AG04449 (cell line): ENCODE results near the gene SOX10.
"Not testable (repeated sequence)": the region's sequence is repeated elsewhere in the genome, so short reads cannot be mapped to it uniquely, and the experiment has no call there.

Experiments
- CTCF ChIA-PET: fragments of 350-600 bp; formaldehyde crosslinking; extraction: SDS; loops from one replicate; lab custom pipeline; 2021; ENCODE audit warnings: antibody characterized with exemption; lab: Yijun Ruan, JAX
- POLR2A ChIA-PET: fragments of 400-600, 350-600 bp; formaldehyde crosslinking; extraction: SDS; loops from one replicate; lab custom pipeline; 2020; ENCODE audit warnings: antibody characterized with exemption, inconsistent platforms; lab: Yijun Ruan, JAX
- DNase-seq: peaks from one replicate; pipeline ENCODE4 v3.0.0-alpha.2; 2010; ENCODE audit warnings: low read depth, low spot score
- H3K4me3 ChIP-seq: 2 replicates; pipeline ENCODE4 v1.5.1; 2011; ENCODE audit warnings: low read depth, mild to moderate bottlenecking, control low read depth, low read length
- CTCF ChIP-seq: IDR thresholded peaks from one replicate; pipeline ENCODE4 v1.5.1; 2011; ENCODE audit warnings: mild to moderate bottlenecking, moderate library complexity, low read length, control low read depth, inconsistent platforms; ENCODE audit not compliant: insufficient read depth; ENCODE audit errors: missing control alignments

Gene SOX10

GRCh38 chr22:37957232-37957631 is 27.1 kb downstream of the SOX10 start:
- CTCF ChIA-PET, result interaction anchor here (1.1 to 8.0 kb wide), 3 partner anchors 8 to 70 kb away, joined by 4 to 94 read pairs (median 4); no protein-coding TSS in a partner anchor
- no peak for TF ChIP-seq CTCF

GRCh38 chr22:37955825-37956397 is 28.4 kb downstream of the SOX10 start:
- H3K4me3 ChIP-seq, DNase-seq, POLR2A ChIA-PET: not testable (repeated sequence)
- CTCF ChIA-PET, result interaction anchor here (0.6 to 8.0 kb wide), 6 partner anchors 10 to 138 kb away, joined by 3 to 94 read pairs (median 4); no protein-coding TSS in a partner anchor

More at GRCh38 chr22:37957232-37957631, 27.1 kb downstream of the SOX10 start:
- H3K4me3 ChIP-seq, result no peak overlapping the region
- POLR2A ChIA-PET, result no interaction called here
- no peak for DNase-seq

GRCh38 chr22:37954686-37955085 is 29.7 kb downstream of the SOX10 start:
- peak overlapping the region; percentile 100 for H3K4me3 ChIP-seq
- no peak for TF ChIP-seq CTCF
- ChIA-PET CTCF (interaction anchor here (1.1 to 8.0 kb wide), 6 partner anchors 11 to 137 kb away, joined by 3 to 94 read pairs (median 8); no protein-coding TSS in a partner anchor), POLR2A (no interaction called here)
- DNase-seq, result no peak

GRCh38 chr22:37953437-37954179 is 30.7 kb downstream of the SOX10 start, which contains the start of the genes C22orf23 and POLR2F:
Gene C22orf23 (minus strand): TSS chr22:37953601. CDS start chr22:37953149, 452 bp downstream.
Gene POLR2F (plus strand): TSS chr22:37953699. CDS start chr22:37953788, 89 bp downstream.
- CTCF ChIA-PET, result interaction anchor here (1.1 to 8.0 kb wide), 6 partner anchors 12 to 136 kb away, joined by 4 to 94 read pairs (median 8); no protein-coding TSS in a partner anchor
- H3K4me3 ChIP-seq, result peak within 1 kb of the TSS; percentile 100
- peak; percentile 36 for DNase-seq
- POLR2A ChIA-PET, result interaction anchor here (1.0 to 1.4 kb wide), 5 partner anchors 9 to 66 kb away, joined by 3 to 4 read pairs (median 3); no protein-coding TSS in a partner anchor
- TF ChIP-seq CTCF, result no peak

- TF ChIP-seq CTCF, result no peak
- no peak for DNase-seq
- H3K4me3 ChIP-seq, result peak overlapping the region; percentile 100
- ChIA-PET CTCF (interaction anchor here (1.1 to 8.0 kb wide), 3 partner anchors 12 to 93 kb away, joined by 4 to 94 read pairs (median 12); no protein-coding TSS in a partner anchor), POLR2A (interaction anchor here (1.0 to 1.4 kb wide), 5 partner anchors 9 to 66 kb away, joined by 3 to 4 read pairs (median 3); no protein-coding TSS in a partner anchor)
Observed at GRCh38 chr22:37953062-37953436, 31.3 kb downstream of the SOX10 start.

GRCh38 chr22:37952629-37953028 is 31.7 kb downstream of the SOX10 start:
- ChIA-PET POLR2A (interaction anchor here (1.4 kb wide), 1 partner anchor 65 kb away, joined by 3 read pairs; no protein-coding TSS in a partner anchor), CTCF (interaction anchor here (0.5 to 8.0 kb wide), 3 partner anchors 13 to 174 kb away, joined by 3 to 94 read pairs (median 5); no protein-coding TSS in a partner anchor)
- DNase-seq, result not testable (repeated sequence)
- H3K4me3 ChIP-seq, result peak overlapping the region; percentile 100
